HG03139 (cell line): ENCODE data around the gene OR52E1.

Source experiments
- ATAC-seq: cut with Tn5 transposase; IDR thresholded peaks from one replicate; pipeline ENCODE4 v1.9.1; 2021; ENCODE audit not compliant: unreplicated experiment

Gene OR52E1

DNA sequence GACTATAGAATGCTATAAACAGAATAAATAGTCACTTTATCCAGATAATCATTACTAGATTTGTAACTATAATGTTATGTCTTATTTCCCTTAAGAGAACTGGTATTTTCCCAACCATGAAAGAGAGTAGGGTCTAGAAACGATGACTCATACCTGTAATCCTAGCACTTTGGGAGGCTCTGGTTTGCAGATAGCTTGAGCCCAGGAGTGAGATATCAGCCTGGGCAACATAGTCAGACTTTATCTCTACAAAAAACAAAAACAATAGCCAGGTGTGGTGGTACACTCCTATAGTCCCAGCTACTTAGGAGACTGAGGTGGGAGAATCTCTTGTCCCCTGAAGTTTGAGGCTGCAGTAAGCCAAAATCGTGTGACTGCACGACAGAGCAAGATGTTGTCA, 37.9 kb downstream of the OR52E1 start:
- ATAC-seq, result no peak

DNA sequence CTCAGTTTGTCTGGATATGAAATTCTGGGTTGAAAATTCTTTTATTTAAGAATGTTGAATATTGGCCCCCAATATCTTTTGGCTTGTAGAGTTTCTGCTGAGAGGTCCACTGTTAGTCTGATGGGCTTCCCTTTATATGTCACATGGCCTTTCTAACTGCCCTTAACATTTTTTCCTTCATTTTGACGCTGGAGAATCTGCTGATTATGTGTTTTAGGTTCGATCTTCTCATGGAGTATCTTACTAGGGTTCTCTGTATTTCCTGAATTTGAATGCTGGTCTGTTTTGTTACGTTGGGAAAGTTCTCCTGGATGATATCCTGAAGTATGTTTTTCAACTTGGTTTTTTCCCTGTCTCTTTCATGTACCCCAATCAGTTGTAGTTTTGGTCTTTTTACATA, 46.0 kb downstream of the OR52E1 start:
- no peak for ATAC-seq

DNA sequence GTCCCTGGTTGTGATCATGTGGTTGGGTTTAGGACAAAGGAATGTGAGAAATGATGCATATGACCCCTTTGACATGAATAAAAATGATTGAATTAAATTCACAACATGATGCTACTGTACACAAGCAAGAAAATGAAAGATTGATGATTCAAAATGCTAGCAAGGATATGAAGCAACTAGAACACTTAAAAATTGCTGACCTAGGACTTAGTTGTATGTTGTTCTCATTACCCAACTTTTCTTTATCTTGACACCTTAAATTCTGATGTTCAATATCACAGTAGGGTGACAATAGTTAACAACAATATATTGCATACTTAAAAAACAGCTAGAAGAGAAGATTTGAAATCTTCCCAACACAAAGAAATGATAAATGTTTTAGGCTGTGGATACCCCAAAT, 48.2 kb downstream of the OR52E1 start:
- no peak for ATAC-seq

DNA sequence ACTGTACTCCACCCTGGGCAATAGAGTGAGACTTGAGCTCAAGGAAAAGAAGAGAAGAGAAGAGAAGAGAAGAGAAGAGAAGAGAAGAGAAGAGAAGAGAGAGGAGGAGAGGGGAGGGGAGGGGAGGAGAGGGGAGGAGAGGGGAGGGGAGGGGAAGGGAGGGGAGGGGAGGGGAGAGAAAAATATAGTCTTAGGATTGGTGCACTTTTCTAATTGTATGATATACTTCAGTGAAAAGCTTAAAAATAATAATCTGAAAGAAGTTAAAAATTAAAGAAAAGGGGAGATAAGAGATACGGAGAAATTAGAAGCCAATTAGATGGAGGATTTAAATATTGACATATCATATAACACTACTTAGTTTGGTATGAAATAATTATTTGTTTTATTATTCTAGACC, 49.5 kb downstream of the OR52E1 start:
- no peak for ATAC-seq
